ENCODE measurements around the gene HIGD1B.
A peak's percentile ranks its signal among the peaks of the same experiment; 100 is the strongest.

HIGD1B gene

GRCh38 chr17:44878627-44879221 lies 31.0 kb downstream of the HIGD1B start:
- no peaks in the 10 kb centered on the region for H3F3A ChIP-seq (ENCODE audit: insufficient read depth, low read length)
- H3K9me3 ChIP-seq (ENCODE audit: low read length): no peaks in the 10 kb centered on the region
- no peak overlapping the region for H3K9ac ChIP-seq (ENCODE audit: low read length)
- TF ChIP-seq EZH2 (IDR thresholded peaks at IDR 0.05; ENCODE audit: borderline replicate concordance, low read length) (no peak), CTCF (IDR thresholded peaks at IDR 0.05; ENCODE audit: low read length) (peak; percentile 68)
- no peak overlapping the region for H2AFZ ChIP-seq (ENCODE audit: low read length)
- H3K27ac ChIP-seq (ENCODE audit: low read depth, low read length, poor library complexity, severe bottlenecking): no peak overlapping the region
- no peak overlapping the region for H3K4me3 ChIP-seq (ENCODE audit: low read depth, low read length, poor library complexity, severe bottlenecking)
- no peaks in the 10 kb centered on the region for H3K27me3 ChIP-seq (ENCODE audit: insufficient read depth, low read length)
- peaks cover 86% of the 10 kb centered on the region for H3K36me3 ChIP-seq (ENCODE audit: insufficient read depth, low read length)
- no peak overlapping the region for H3K4me2 ChIP-seq (ENCODE audit: low read length)
- H3K79me2 ChIP-seq (ENCODE audit: insufficient read depth, low read length): no peaks in the 10 kb centered on the region
- no peaks in the 10 kb centered on the region for H3K4me1 ChIP-seq (ENCODE audit: insufficient read depth, low read length, severe bottlenecking)
- H3K9me2 ChIP-seq (ENCODE audit: low read depth, low read length): no peaks in the 10 kb centered on the region
- H4K20me1 ChIP-seq (ENCODE audit: insufficient read depth, low read length): no peaks in the 10 kb centered on the region

DNA sequence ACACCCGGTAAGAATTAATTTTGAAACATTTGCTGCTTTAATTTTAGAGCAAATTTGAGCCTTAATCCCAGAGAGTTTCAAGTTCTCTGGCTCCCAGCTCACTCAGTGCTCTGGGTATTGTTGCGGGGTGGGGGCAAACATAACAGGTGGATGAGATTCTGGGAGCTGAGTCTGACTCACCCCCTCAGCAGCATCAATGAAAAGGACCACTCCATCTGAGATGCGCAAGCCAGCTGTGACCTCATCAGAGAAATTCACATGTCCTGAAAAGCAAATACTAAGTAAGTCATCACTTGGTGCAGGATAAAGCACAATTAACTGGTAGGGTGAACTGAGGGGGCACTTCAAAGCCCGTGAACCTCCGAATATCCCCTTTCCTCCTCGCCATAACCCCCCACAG lies 31.7 kb downstream of the HIGD1B start:
- no peak overlapping the region for H2AFZ ChIP-seq (ENCODE audit: low read length)
- TF ChIP-seq CTCF (IDR thresholded peaks at IDR 0.05; ENCODE audit: low read length) (no peak), EZH2 (IDR thresholded peaks at IDR 0.05; ENCODE audit: borderline replicate concordance, low read length) (no peak)

DNA sequence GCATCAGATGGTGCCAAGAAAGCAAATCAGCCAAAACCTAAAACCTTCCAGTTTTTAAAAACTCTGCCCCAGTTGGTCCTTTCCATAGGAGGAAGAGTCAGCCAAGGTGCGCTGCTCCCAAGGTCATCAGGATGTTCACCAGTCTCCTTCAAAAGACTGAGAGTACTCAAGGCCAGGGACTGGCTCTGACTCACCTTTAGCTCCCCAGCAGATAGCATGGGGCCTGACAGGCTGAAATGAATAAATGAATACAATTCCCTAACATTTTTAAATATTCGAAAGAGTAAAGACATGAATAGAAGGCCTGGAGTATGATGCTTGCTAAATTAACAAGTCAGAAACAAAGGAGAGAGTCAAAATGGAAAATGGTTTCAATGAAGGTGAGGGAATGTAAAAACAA lies 32.4 kb downstream of the HIGD1B start:
- no peaks in the 10 kb centered on the region for H3K79me2 ChIP-seq (ENCODE audit: insufficient read depth, low read length)
- H2AFZ ChIP-seq (ENCODE audit: low read length): no peak overlapping the region
- H3K9me3 ChIP-seq (ENCODE audit: low read length): no peaks in the 10 kb centered on the region
- H3K36me3 ChIP-seq (ENCODE audit: insufficient read depth, low read length): peaks cover 88% of the 10 kb centered on the region
- H3K4me3 ChIP-seq (ENCODE audit: low read depth, low read length, poor library complexity, severe bottlenecking): no peak overlapping the region
- no peaks in the 10 kb centered on the region for H3K9me2 ChIP-seq (ENCODE audit: low read depth, low read length)
- no peak overlapping the region for H3K9ac ChIP-seq (ENCODE audit: low read length)
- no peaks in the 10 kb centered on the region for H3K27me3 ChIP-seq (ENCODE audit: insufficient read depth, low read length)
- H3K4me1 ChIP-seq (ENCODE audit: insufficient read depth, low read length, severe bottlenecking): no peaks in the 10 kb centered on the region
- H3F3A ChIP-seq (ENCODE audit: insufficient read depth, low read length): no peaks in the 10 kb centered on the region
- H3K4me2 ChIP-seq (ENCODE audit: low read length): no peak overlapping the region
- H4K20me1 ChIP-seq (ENCODE audit: insufficient read depth, low read length): no peaks in the 10 kb centered on the region
- TF ChIP-seq EZH2 (IDR thresholded peaks at IDR 0.05; ENCODE audit: borderline replicate concordance, low read length) (no peak), CTCF (IDR thresholded peaks at IDR 0.05; ENCODE audit: low read length) (no peak)
- no peak overlapping the region for H3K27ac ChIP-seq (ENCODE audit: low read depth, low read length, poor library complexity, severe bottlenecking)

More for the DNA sequence above, 31.7 kb downstream of the HIGD1B start:
- no peaks in the 10 kb centered on the region for H3K27me3 ChIP-seq (ENCODE audit: insufficient read depth, low read length)
- no peak overlapping the region for H3K4me3 ChIP-seq (ENCODE audit: low read depth, low read length, poor library complexity, severe bottlenecking)
- H3K9me2 ChIP-seq (ENCODE audit: low read depth, low read length): no peaks in the 10 kb centered on the region
- H4K20me1 ChIP-seq (ENCODE audit: insufficient read depth, low read length): no peaks in the 10 kb centered on the region
- no peak overlapping the region for H3K27ac ChIP-seq (ENCODE audit: low read depth, low read length, poor library complexity, severe bottlenecking)
- no peaks in the 10 kb centered on the region for H3F3A ChIP-seq (ENCODE audit: insufficient read depth, low read length)
- H3K4me1 ChIP-seq (ENCODE audit: insufficient read depth, low read length, severe bottlenecking): no peaks in the 10 kb centered on the region
- H3K36me3 ChIP-seq (ENCODE audit: insufficient read depth, low read length): peaks cover 87% of the 10 kb centered on the region
- no peaks in the 10 kb centered on the region for H3K79me2 ChIP-seq (ENCODE audit: insufficient read depth, low read length)
- H3K9ac ChIP-seq (ENCODE audit: low read length): no peak overlapping the region
- no peak overlapping the region for H3K4me2 ChIP-seq (ENCODE audit: low read length)
- no peaks in the 10 kb centered on the region for H3K9me3 ChIP-seq (ENCODE audit: low read length)

Measured in OCI-LY1 (cell line).